Measurements from ENCODE around the gene F8.

DNA sequence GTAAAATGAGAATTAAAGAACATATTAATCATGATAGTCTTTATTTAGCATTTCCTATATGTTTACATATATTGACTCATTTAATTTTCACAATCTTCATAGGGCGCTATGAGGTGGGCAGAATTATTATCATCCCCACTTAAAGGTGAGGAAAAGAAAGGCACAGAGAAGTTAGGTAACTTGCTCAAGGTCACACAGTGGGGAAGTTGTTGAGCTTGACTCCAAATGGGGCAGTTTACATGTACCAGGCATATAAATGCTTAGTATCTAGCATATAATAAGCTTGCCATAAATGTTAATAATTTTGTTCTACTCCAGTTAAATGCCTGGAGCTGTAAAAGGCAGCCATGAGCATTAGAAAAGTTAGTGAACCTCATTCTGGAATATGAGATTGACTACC is 46.9 kb upstream of the F8 start:
- TF ChIP-seq CTCF (IDR thresholded peaks at IDR 0.05) (no peak), POLR2A (IDR thresholded peaks at IDR 0.05) (no peak)
